Stimulated activated CD4-positive, alpha-beta T cell treated with anti-CD3 and anti-CD28 coated beads, Interleukin-15, amount 100 ng/mL, for 1 hour (primary cell): ENCODE measurements around the gene RNU6-9.
"Not testable (repeated sequence)": the region's sequence is repeated elsewhere in the genome, so short reads cannot be mapped to it uniquely, and the experiment has no call there.

ENCODE experiments used
- DNase-seq, 2 donors: peaks; one replicate each; pipeline ENCODE4 v3.0.0-alpha.2; 2020; ENCODE audit warnings: low read depth in 1 of 2, low spot score in 1 of 2

Gene RNU6-9

GRCh38 chr19:892894-893689 lies at the start of gene RNU6-9, which contains the start of gene MED16:
TSS of gene RNU6-9 (plus strand) at chr19:893484.
TSS of gene MED16 (minus strand) at chr19:893187. CDS start at chr19:891131, 2,056 bp downstream.
- DNase-seq: peak; percentile 74 to 85

DNA sequence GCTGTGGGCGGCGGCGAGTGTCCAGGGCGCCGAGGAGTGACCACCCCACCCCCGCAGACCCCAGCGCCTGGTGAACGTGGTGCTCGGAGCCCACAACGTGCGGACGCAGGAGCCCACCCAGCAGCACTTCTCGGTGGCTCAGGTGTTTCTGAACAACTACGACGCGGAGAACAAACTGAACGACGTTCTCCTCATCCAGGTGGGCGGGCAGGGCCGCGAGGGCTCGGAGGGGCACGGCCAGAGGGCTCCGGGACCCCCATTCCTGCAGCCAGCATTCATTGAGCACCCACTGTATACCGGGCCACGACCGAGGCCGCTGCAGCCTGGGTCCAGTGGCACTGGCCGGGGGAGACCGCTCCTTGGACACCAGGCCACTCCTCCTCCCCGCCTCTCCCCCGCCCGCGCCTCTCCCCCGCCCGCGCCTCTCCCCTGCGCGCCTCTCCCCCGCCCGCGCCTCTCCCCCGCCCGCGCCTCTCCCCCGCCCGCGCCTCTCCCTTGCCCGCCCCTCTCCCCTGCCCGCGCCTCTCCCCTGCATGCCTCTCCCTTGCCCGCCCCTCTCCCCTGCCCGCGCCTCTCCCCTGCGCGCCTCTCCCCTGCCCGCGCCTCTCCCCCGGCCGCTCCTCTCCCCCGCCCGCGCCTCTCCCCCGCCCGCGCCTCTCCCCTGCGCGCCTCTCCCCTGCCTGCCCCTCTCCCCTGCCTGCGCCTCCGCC lies 49.3 kb upstream of the RNU6-9 start:
- DNase-seq: no peak

DNA sequence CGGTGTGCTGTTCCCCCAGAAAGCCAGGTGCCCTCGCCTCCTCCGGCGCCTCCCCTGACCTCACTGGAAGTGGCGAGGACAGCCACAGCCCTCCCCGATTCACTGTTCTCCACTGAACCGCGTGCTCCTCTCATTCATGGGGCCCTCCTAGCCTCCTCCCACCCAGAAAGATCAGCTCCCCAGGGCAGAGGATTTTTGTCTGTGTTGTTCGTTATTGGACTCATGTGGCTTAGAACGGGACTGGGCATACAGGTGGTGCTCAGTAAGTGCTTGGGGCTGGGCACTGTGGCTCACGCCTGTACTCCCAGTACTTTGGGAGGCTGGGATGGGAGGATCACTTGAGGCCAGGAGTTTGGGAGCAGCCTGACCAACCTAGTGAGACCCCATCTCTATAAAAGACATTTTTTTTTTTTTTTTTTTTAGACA lies 48.7 kb upstream of the RNU6-9 start:
- DNase-seq: no peak

- no peak for DNase-seq
Measured at GRCh38 chr19:845707-846521, 47.4 kb upstream of the RNU6-9 start.

- no peak for DNase-seq
Measured at GRCh38 chr19:848386-848921, 44.8 kb upstream of the RNU6-9 start.

DNA sequence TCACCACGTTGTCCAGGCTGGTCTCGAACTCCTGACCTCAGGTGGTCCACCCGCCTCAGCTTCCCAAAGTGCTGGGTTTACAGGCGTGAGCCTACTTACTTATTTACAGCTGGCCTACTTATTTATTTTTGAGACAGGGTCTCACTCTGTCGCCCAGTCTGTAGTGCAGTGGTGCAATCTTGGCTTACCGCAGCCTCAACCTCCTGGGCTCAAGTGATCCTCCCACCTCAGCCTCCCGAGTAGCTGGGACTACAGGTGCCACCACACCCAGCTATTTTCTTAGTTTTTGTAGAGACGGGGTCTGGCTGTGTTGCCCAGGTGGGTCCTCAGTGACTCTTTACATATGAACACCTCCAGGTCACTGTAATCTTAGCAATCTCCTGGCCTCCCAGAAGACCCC lies 44.1 kb upstream of the RNU6-9 start:
- not testable (repeated sequence) for DNase-seq

DNA sequence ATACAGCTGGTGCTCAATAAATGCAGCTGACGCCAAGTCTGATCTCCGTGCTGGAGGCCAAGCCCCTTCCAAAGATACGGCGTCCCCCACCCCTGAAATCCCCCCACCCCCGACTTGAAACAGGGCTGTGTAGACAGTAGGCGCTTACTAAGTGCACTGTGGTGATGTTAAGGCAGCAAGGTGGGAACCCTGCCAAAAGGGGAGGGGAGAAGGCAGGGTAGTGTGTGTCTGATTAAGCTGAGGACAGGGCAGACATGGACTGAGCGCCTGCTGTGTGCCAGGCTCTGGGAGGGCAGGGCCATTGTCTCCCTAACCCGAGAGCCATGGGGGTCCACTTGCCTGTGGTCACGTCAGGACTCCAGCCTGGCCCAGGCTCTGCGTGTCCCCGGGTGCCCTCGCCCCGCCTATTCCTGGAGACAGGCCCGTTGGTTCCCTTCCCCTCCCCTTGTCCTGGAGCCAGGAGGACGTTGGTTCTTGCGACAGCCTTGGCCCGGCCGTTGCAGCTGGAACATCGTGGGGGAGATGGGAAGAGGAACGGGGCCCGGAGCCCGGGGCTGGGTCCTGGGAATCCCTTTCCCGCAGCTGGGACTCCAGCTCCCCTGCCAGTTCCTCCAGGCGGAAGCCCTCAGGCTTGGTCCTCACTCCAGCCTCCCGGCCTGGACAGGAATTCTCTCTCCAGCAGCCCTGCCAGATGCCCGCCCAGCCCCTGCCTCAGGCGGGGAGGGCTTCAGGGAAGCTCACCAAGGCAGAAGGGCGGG lies 42.9 kb upstream of the RNU6-9 start:
- DNase-seq: no peak

DNA sequence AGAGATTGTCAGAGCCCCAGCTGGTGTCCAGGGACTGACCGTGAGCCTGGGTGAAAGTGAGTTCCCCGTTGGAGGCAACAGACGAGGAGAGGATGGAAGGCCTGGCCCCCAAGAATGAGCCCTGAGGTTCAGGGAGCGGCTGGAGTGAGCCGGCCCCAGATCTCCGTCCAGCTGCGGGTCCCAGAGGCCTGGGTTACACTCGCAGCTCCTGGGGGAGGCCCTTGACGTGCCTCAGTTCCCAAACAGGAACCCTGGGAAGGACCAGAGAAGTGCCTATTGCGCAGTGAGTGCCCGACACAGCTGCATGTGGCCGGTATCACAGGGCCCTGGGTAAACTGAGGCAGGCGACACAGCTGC lies 42.3 kb upstream of the RNU6-9 start:
- DNase-seq: no peak

DNA sequence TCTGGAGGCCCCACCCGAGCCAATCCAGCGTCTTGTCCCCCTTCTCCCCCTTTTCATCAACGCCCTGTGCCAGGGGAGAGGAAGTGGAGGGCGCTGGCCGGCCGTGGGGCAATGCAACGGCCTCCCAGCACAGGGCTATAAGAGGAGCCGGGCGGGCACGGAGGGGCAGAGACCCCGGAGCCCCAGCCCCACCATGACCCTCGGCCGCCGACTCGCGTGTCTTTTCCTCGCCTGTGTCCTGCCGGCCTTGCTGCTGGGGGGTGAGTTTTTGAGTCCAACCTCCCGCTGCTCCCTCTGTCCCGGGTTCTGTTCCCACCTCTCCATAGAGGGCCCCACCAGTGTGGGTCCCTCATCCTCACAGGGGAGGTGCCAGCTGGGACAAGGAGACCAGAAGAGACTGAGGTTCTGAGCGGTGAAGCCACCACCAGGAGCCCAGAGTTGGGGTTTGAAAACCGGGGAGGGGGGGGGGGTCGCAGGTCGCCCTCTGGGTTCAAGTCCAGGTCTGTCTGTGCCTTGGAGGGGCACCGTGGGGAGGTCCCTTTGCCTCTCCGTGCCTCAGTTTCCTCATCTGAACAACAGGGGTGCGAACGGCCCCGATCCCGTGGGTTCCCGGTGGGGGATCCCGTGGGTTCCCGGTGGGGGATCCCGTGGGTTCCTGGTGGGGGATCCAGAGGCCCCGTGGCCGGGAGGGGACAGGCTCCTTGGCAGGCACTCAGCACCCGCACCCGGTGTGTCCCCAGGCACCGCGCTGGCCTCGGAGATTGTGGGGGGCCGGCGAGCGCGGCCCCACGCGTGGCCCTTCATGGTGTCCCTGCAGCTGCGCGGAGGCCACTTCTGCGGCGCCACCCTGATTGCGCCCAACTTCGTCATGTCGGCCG lies 40.9 kb upstream of the RNU6-9 start, which contains the start of gene ELANE:
ELANE (plus strand) TSS at position 168 of the 878 bp plus-strand sequence; CDS start at position 194, 26 bp downstream.
- no peak for DNase-seq

GRCh38 chr19:853014-853585 lies 40.2 kb upstream of the RNU6-9 start:
- DNase-seq: no peak

GRCh38 chr19:853614-854220 lies 39.6 kb upstream of the RNU6-9 start:
- DNase-seq: not testable (repeated sequence)

DNA sequence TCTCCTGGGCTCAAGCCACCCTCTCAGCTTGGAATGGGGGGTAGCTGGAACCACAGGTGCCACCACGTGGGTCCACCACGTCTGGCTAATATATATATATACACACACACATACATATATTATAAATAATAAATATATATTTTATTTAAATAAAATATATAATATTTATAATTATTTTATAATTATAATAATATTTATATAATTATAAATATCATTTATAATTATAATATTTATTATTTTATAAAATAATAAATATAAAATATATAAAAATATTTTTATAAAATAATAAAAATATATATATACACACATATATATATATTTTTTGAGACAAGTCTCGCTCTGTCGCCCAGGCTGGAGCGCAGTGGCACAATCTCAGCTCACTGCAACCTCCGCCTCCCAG lies 38.7 kb upstream of the RNU6-9 start:
- no peak for DNase-seq

DNA sequence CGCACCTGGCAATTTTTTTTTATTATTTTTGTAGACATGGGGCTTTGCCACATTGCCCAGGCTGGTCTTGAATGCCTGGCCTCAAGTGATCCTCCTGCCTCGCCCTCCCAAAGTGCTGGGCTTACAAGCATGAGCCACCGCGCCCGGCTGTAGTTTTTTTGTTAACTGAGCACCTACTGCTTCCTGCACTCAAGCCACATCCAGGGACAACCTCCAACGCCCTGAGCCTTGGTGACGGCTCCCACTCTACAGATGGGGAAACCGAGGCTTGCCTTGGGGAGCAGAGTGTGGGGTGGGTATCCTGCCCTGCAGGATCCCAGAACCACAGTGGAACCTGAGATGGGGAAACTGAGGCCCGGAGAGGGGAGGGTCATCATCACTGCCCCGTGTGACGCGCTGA lies 38.1 kb upstream of the RNU6-9 start:
- DNase-seq: no peak

GRCh38 chr19:855566-856120 lies 37.6 kb upstream of the RNU6-9 start:
- DNase-seq: no peak

GRCh38 chr19:858284-858683 lies 35.0 kb upstream of the RNU6-9 start:
- DNase-seq: no peak

DNA sequence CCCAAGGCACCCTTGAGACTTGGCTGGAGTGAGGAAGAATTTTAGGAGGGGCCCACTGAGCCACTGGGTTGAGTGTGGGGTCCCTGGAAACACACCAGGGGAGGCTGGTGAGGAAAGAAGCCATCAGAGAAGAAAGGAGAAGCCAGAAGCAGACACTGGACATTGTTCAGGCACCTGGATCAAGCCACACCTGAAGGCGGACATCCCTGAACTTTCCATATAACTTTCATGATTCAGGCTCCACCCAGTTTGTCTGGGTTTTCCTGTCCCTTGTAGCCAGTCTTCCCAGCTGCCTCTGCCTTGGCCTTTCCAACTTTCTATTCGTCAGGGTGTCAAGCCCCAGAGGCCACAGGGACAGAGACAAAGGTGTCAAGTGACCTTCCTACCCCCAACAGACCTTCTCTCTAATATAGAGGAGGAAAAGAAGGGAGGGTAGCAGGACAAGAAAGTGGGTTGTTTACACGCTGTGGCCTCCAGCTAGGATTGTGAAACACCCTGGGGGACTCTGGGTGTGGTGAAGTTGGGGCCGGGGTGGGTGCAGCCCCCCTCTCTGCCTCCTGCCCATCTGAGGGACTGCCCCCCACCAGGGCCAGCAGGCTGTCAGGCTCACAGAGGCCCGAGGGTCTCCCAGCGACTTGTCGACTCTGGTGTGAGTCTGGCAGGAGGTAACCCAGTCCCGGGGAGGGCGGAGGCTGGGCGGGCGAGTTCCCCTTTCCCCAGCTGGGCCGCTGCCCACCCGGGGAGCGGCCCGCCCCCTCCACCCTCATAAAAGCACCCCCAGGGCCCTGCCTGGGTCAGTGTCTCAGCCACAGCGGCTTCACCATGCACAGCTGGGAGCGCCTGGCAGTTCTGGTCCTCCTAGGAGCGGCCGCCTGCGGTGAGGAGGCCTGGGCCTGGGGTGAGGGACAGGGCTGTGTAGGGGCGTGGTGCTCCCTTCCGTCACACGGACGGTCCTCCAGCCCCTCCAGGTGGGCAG lies 34.1 kb upstream of the RNU6-9 start, which contains the start of gene CFD:
CFD (plus strand) TSS at position 797 of the 976 bp plus-strand sequence; CDS start at position 823, 26 bp downstream.
- DNase-seq: no peak

GRCh38 chr19:861141-861755 lies 32.0 kb upstream of the RNU6-9 start:
- DNase-seq: no peak
